ENCODE data around the gene ZNF334.
A peak's percentile ranks its signal among the peaks of the same experiment; 100 is the strongest.

The ZNF334 gene

GRCh38 chr20:46512943-46513844, at the start of gene ZNF334:
Gene ZNF334, minus strand, starts transcription at chr20:46513559. Its CDS starts 1,457 bp downstream, at chr20:46512102.
- DNase-seq, result peak; percentile 10 to 12

- peak; percentile 74 to 87 for DNase-seq
These were observed 49.2 kb upstream of the ZNF334 start for GRCh38 chr20:46562373-46563169.

- no peak for DNase-seq
These were observed 48.6 kb upstream of the ZNF334 start for GRCh38 chr20:46562009-46562372.

- peak; percentile 34 to 69 for DNase-seq
These were observed 46.5 kb upstream of the ZNF334 start for GRCh38 chr20:46559685-46560440.

GRCh38 chr20:46559001-46559400, 45.6 kb upstream of the ZNF334 start:
- no peak for DNase-seq

GRCh38 chr20:46558511-46558959, 45.2 kb upstream of the ZNF334 start:
- DNase-seq, result peak in 1 of 2 donors; percentile 15

- DNase-seq, result no peak
These were observed 44.0 kb upstream of the ZNF334 start for GRCh38 chr20:46557231-46557956.

DNA sequence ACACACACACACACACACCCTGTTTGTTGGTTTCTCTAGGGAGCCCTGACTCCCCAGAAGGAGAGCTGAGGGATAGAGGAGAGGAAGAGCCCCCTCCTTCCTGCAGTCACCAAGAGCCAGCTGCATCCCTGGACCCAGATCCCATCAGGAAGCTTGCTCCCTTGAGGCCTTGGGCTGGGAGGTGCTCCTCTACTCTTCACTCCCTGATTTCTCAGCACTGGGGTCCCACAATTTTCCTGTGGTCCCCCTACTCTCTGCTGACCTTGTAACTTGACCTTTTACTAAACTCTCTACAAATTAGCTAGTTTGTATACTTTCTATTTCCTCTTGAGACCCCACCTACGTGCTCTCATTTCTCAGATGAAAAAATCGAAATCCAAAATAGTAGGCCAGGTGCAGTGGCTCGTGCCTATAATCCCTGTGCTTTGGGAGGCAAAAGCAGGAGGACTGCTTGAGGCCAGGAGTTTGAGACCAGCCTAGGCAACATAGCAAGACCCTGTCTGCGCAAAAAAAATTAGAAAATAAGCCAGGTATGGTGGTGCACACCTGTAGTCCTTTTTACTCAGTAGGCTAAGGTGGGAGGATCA, 42.1 kb upstream of the ZNF334 start:
- DNase-seq, result no peak

DNA sequence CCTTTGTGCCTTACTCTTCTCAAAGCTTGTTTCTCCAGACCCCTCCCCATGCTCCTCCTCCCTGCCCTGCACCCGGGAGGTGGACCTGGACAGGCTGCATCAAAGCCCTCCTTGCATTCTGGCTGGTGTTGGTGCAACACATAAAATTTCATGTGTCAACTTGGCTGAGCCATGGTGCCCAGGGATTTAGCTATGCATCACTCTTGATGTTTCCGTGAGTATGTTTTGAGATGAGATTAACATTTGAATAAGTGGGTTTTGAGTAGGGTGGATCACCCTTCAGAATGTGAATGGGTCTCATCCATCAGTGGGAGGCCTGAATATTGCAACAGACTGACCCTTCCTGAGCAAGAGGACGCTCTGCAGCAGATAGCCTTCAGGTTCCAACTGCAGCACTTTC, 41.5 kb upstream of the ZNF334 start:
- no peak for DNase-seq

DNA sequence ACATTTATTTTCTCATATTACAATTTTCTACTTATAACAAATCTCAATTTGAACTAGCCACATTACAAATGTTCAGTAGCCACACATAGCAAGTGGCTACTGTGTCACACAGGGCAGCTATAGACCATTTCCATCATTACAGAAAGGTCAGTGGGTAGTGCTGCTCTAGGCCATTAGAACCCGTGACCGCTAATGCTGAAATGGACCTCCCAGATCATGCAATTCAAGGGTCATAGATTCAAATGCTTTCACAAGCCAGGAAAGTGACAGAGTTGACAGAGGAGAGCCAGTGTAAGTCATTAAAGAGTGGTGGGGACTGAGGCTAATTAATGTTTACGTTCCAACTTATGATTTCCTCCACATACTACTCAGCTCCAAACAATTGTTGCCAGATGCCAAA, 40.6 kb upstream of the ZNF334 start:
- DNase-seq, result no peak

GRCh38 chr20:46552460-46553420, 39.4 kb upstream of the ZNF334 start:
- DNase-seq, result no peak

DNA sequence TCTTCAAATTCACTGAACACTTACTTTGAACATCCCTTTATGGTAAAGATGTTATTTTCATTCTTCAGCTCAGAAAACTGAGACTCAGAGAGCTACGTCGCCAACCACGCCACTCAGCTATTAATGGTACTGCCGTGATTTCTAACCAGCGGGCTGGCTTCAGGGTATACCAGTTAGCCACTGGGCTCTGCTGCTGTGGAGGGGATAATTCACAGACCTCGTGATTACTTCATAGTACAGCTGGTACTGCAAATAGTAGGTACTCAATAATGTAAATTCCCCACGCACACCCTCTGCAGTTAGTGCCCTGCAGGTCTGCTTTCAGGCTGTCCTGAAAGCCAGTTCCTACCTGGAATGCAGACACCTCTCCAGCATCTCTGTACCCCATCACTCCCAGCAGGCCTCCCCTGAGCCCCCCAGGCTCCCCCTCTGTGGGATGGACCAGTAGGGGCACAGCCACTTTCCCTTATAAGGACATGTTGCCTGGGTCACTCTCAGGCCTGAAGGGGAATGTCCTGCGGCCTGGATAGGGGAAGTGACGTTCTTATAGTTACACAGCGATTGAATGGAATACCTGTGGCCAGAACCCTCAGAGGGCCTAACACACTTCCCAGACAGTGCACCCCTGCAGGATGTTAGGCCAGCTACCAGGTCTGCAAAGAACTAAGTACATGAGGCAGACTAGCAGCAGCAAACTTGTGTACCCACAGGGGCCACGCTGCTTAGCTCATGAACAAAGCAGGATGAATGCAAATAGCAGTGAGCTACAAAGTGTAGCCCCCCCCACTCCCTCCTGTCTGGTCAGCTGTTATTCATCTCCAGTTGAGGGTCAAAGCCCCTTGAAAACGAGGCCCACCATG, 38.4 kb upstream of the ZNF334 start:
- no peak for DNase-seq

DNA sequence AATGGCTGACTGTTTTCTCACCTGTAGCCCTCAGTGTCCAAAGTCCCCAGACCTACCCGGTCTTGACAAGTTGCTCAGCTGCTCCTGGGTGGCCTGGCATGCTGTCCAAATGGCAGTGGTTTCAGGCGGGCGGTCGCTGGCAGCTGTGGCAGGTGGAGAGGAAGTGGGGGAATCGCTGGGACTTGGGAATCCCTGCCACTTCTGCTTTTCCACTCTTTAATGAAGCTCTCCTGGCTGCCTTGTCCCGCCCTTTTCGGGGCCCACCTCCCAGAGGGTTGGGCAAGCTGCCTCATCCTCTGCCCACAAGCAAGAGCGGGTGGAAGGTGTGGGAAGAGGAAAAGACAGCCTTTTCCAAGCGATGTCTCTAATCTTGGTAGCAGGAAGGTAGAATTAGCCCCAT, 37.1 kb upstream of the ZNF334 start, which contains the start of gene OCSTAMP:
Gene OCSTAMP, minus strand, starts transcription at position 194 of the 400 bp plus-strand sequence. Its CDS starts 94 bp downstream, at position 100.
- no peak for DNase-seq

DNA sequence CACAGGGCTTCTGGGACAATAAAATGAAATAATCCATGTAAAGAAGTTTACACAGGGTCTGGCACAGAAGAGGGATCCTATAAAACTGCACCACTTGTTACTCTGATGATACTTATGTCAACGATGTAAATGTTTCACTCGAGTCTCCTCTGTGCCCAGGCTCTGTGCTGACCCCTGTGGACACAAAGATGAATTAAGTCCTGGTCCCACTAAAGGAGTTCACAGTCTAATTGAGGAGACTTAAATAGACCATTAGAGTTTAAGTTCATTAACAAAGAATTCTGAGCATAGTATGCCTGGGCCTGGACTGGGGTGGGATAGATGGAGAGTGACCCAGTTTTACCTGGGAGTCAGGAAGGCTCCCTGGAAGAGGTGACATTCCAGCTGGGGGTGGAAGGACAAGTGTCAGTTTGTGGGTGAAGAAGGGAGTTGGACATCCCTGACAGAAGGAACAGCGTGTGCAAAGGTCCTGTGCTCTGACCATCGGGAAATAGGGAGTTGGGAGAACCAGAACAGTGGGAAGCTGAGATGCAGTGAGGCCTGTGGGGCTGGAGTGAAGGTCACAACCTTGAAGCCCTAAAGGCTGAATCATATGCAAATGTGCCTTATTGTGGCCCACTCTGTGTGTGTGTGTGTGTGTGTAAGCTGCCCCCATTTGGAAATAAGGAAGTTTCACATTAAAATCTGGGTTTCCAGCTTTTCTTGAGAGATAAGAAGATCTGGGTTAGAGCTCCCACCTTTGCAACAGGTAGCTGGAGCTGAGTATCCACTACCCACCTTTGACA, 36.0 kb upstream of the ZNF334 start:
- DNase-seq, result no peak

DNA sequence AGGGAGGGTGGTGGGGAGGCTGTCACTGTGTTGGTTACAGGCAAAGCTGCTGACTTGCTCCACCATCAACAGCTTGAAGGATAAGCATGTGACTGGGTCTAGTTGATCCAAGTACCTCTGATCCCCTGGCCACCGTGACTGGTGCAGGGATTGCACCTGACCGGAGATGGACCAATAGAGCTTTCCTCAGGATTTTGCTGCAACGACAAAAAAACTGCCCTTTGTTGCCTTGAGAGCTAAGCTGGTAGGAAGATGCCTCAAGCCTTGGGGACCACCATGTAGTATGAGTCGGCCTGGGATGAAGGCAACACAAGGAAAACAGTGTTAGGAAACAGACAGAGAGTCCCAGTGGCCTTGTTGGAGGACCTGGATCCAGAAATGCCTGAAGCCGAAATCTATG, 35.3 kb upstream of the ZNF334 start:
- no peak for DNase-seq

DNA sequence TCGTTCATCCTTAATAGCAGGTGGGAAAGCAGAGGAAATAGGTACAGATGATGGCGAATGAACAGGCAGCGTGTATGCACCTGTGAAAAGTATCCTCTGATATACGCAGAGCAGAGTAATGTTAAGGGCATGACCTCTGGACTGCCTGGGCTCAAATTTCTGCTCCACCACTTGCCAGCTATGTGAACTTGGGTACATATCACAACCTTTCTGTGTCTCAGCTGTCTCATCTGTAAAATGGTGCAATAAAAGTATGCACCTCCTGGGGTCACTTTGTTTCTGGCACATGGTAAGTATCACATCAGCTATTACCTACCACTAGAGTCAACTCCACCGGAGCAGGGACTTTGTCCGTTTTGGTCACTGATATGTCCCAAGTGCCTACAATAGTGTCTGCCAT, 34.6 kb upstream of the ZNF334 start:
- no peak for DNase-seq

- no peak for DNase-seq
These were observed 33.6 kb upstream of the ZNF334 start for GRCh38 chr20:46546936-46547335.

DNA sequence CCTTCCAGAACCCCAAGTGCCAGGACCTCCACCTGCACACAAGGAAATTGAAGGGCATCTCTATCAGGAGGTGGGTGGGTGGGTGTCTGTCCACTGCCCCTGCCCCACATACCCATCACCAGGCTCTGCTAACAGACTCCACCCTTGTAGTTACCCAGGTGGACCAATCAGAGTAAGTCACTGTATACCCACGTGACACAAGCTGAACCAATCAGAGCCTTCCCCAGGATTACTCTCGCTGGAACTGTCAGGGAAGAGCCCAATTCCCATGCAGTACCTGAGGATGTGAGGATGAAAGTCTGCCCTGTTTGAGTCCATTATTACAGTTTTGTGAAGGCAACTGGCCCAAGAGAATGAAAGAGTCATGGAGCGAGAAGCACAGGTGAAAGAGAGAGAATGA, 32.9 kb upstream of the ZNF334 start:
- no peak for DNase-seq

DNA sequence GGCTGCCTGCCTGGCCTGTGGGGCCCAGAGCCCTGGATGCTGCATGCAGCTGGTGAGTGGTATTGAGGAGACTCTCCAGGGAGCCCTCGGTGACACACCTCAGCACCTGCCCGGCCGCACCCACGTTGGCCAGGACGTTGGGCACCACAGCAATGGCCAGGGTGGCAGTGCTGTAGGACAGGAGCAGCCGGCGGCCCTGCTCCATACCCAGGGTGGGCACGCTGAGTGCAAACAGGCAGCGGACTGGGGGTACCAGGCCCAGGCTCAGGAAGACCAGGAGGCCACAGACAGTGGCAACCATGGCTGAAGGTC, 32.4 kb upstream of the ZNF334 start:
- no peak for DNase-seq
